GM19438 (cell line): ENCODE data around the gene RICTOR.

Source experiments
- ATAC-seq: cut with Tn5 transposase; IDR thresholded peaks from one replicate; pipeline ENCODE4 v1.9.1; 2021; ENCODE audit warnings: low read depth; ENCODE audit not compliant: unreplicated experiment

The RICTOR gene

GRCh38 chr5:38892363-38892762, 181.8 kb downstream of the RICTOR start:
- no peak for ATAC-seq

GRCh38 chr5:38891563-38891962, 182.6 kb downstream of the RICTOR start:
- ATAC-seq: no peak

- ATAC-seq: no peak
Measured at GRCh38 chr5:38889424-38889823, 184.8 kb downstream of the RICTOR start.

- ATAC-seq: no peak
Measured at GRCh38 chr5:38888041-38888440, 186.2 kb downstream of the RICTOR start.
